Thoracic aorta (tissue), 2 donors: Measurements from ENCODE around the gene JAKMIP2. TPM values are rescaled to one million over a fixed set of nuclear protein-coding genes. Genes with fewer than 3 reads are reported as not detected.
"Not testable (repeated sequence)": the region's sequence is repeated elsewhere in the genome, so short reads cannot be mapped to it uniquely, and the experiment has no call there.

Experiments
- ATAC-seq: fragments of 150-250 bp; one replicate; pipeline ENCODE4 v1.8.0; 2017; ENCODE audit warnings: low read depth; ENCODE audit not compliant: insufficient number of reproducible peaks, low FRiP score
- DNase-seq: peaks from one replicate; pipeline ENCODE4 v3.0.0-alpha.2; 2020; ENCODE audit warnings: low spot score
- H3K27ac ChIP-seq, 2 donors: fragments of 200-600 bp; sonication (generic); 1 replicate in 1 of 2; 2 replicates in 1 of 2; pipeline ENCODE4 v1.5.1; 2016; ENCODE audit warnings: mild to moderate bottlenecking in 2 of 2, moderate library complexity in 2 of 2
- H3K27me3 ChIP-seq: fragments of 200-600 bp; sonication (generic); replicated peaks from 2 replicates; pipeline ENCODE4 v1.6.0; 2016; ENCODE audit warnings: mild to moderate bottlenecking; ENCODE audit not compliant: insufficient read depth
- H3K36me3 ChIP-seq: fragments of 200-600 bp; sonication (generic); one replicate; pipeline ENCODE4 v1.5.1; 2016
- H3K4me1 ChIP-seq, 2 donors: fragments of 200-600 bp; sonication (generic); 1 replicate in 1 of 2; 2 replicates in 1 of 2; pipeline versions ENCODE4 v1.5.1 to v1.6.0; 2016; ENCODE audit warnings: low read depth in 2 of 2, mild to moderate bottlenecking in 1 of 2; ENCODE audit not compliant: control insufficient read depth in 1 of 2
- H3K4me3 ChIP-seq: fragments of 200-600 bp; sonication (generic); 2 replicates; pipeline ENCODE4 v1.5.1; 2016; ENCODE audit warnings: mild to moderate bottlenecking
- H3K9me3 ChIP-seq: fragments of 200-600 bp; sonication (generic); 2 replicates; pipeline ENCODE4 v1.5.1; 2016
- total RNA-seq, 2 donors: library from RNA; depleted of rRNA; stranded (reverse); fragments of >200 nt; gene quantifications; one replicate each; pipeline versions ENCODE4 v1.1.0 to v1.2.3, GENCODE V29; 2016
- TF ChIP-seq, protein P1 (sequence below): fragments of 200-600 bp; sonication (generic); IDR thresholded peaks from one replicate; pipeline ENCODE4 v1.5.1; 2019; ENCODE audit warnings: antibody characterized with exemption

Gene JAKMIP2
- total RNA-seq, 2 donors from 2014 or later: 0.49 to 1.6 TPM

DNA sequence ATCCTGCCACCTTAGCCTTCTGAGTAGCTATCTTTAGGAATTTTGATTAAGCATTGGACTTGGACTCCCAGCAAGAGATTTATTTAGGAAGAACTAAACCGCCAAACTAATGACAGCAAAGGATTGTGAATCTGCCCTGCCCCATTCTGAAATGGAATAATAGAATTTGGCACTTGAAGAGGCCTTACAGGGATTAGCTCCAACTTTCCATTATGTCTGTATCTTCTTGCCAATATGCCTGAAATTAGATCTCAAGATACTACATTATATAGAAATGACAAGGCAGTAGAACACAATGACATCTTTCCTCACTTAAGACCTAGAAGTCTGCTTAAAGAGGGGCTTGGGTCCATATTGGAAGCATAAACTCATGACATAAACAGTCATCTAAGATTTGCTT is 195.7 kb downstream of the JAKMIP2 start:
- H3K27me3 ChIP-seq: no peaks in the 10 kb centered on the region
- TF ChIP-seq, protein P1, sequence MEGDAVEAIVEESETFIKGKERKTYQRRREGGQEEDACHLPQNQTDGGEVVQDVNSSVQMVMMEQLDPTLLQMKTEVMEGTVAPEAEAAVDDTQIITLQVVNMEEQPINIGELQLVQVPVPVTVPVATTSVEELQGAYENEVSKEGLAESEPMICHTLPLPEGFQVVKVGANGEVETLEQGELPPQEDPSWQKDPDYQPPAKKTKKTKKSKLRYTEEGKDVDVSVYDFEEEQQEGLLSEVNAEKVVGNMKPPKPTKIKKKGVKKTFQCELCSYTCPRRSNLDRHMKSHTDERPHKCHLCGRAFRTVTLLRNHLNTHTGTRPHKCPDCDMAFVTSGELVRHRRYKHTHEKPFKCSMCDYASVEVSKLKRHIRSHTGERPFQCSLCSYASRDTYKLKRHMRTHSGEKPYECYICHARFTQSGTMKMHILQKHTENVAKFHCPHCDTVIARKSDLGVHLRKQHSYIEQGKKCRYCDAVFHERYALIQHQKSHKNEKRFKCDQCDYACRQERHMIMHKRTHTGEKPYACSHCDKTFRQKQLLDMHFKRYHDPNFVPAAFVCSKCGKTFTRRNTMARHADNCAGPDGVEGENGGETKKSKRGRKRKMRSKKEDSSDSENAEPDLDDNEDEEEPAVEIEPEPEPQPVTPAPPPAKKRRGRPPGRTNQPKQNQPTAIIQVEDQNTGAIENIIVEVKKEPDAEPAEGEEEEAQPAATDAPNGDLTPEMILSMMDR: no peak
- H3K27ac ChIP-seq: no peak overlapping the region
- H3K9me3 ChIP-seq: no peaks in the 10 kb centered on the region
- no peaks in the 10 kb centered on the region for H3K4me1 ChIP-seq
- ATAC-seq (no peak), DNase-seq (no peak)
- no peak overlapping the region for H3K4me3 ChIP-seq
- no peaks in the 10 kb centered on the region for H3K36me3 ChIP-seq

DNA sequence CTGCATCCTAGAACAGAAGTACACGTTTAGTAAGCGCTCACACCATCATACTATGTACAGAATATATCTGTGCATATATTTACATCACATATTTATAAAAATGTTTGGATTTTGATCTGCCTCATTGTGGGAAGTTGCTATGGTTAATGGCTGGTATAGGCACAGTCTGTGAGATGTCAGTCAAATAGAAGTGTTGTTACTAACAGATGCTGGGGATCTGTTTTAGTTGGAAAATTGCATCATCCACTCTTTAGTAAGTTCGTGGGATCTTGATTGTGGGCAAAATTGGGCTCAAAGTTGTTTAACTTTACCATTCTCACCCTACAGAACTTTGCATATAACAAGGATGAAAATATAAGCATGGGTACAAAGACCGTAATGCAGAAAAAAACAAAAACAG is 196.3 kb downstream of the JAKMIP2 start:
- Histone ChIP-seq H3K36me3 (no peaks in the 10 kb centered on the region), H3K9me3 (no peaks in the 10 kb centered on the region), H3K27ac (no peak overlapping the region), H3K27me3 (no peaks in the 10 kb centered on the region), H3K4me3 (no peak overlapping the region), H3K4me1 (no peaks in the 10 kb centered on the region)
- DNase-seq (no peak), ATAC-seq (no peak)
- TF ChIP-seq, protein P1: no peak

DNA sequence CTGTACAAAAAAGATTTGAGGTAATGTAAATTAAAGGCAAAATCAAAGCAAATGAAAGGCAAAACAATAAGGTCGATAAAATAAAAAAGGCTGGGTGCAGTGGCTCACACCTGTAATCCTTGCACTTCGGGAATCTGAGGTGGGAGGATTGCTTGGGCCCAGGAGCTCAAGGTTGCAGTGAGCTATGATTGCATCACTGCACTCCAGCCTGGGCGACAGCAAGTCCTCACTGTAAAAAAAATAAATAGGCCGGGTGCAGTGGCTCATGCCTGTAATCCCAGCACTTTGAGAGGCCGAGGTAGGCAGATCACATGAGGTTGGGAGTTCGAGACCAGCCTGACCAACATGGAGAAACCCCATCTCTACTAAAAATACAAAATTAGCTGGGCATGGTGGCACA is 200.3 kb downstream of the JAKMIP2 start:
- H3K4me1 ChIP-seq, DNase-seq, H3K27ac ChIP-seq, H3K36me3 ChIP-seq, ATAC-seq, H3K4me3 ChIP-seq, H3K27me3 ChIP-seq, H3K9me3 ChIP-seq: not testable (repeated sequence)

DNA sequence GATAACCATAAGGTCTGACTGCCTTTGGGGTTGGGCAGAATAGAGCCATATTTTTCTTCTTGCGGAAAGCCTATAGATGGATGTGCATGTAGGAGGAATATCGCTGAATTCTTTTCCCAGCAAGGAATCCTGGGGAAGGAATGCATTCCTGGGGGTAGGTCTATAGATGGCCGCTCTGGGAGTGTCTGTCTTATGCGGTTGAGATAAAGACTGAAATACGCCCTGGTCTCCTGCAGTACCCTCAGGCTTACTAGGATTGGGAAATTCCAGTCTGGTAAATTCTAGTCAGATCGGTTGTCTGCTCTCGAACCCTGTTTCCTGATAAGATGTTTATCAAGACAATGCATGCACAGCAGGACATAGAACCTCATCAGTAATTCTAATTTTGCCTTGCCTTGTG is 202.1 kb downstream of the JAKMIP2 start:
- H3K36me3 ChIP-seq, DNase-seq, H3K27ac ChIP-seq, H3K27me3 ChIP-seq, ATAC-seq, H3K4me3 ChIP-seq, H3K9me3 ChIP-seq: not testable (repeated sequence)
- H3K4me1 ChIP-seq: peaks cover 0 to 12% of the 10 kb centered on the region in 2 donors

DNA sequence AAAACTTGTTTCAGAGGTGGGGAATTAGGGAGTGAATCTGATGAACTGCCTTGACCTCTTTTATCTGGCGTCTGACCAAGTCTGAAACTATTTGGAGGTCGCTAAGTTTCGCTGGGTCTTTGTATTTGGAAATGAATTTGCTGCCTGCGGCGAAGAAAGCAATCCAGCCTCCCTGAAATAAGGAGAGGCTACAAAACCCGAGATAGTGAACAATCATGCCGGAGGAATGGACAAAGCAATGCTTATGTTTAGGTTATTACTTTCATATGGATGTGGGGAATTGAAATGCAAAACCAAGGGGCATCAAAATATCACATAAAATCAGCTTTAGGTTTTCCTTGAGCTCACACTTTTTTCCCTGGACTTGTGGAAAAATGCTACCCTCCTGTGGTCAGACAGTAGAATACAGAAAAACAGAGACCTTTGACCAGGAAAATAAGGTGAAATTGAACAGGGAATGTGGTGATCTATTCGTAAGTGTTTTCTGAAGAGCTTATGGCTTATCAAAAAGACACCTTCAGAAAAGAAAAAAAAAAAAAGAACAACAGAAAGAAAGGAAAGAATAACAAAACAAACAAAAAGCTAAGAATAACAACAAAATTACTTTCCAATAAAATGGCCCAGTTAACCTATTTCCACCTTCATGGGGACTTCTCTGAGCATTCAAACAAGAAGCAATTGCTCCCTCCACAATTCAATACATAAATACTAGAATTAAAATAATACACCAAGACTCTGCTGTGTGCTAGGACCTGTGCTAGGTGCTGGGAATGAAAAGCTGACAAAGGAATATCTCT is 204.1 kb downstream of the JAKMIP2 start:
- peak overlapping the region; percentile 61 for H3K4me3 ChIP-seq
- H3K27me3 ChIP-seq: no peaks in the 10 kb centered on the region
- H3K9me3 ChIP-seq: peaks cover 8% of the 10 kb centered on the region
- peaks cover 0 to 12% of the 10 kb centered on the region in 2 donors for H3K4me1 ChIP-seq
- DNase-seq (no peak), ATAC-seq (no peak)
- TF ChIP-seq, protein P1: peak; percentile 65
- no peaks in the 10 kb centered on the region for H3K36me3 ChIP-seq
- peak overlapping the region; percentile 31 to 50 for H3K27ac ChIP-seq

DNA sequence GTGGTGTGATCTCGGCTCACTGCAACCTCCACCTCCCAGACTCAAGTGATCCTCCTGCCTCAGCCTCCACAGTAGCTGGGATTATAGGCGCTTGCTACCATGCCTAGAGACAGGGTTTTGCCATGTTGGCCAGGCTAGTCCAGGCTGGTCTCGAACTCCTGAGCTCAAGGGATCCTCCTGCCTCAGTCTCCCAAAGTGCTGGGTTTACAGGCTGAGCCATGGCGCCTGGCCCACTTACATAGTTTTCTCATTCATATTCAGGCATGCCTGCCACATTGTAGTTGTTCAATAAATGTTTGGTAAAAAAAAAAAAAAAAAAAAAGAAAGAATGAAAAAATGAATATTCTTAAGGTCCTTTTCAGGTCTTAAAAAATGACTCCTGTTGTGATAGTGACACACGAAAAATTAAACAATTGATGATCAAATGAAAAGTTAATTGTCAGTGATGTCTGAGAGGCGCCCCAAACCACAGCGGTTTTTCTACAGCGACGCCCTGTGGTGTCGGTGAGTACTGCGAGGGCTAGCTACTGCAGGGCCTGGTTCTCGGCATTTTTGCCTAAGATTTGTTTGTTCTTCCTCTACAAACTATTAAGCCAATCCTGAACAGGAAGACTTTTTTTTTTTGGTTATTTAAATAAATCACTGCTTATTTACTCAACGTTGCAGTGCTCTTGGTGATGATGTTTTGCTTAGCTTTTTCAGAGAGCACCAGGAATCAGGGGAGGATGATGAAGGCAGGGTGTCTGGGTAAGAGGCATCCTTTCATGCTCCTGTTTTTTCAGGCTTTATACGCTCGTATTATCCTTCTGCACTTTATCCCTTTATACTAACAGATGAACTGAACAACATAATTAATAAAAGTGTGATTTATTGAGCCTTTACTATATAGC is 205.6 kb downstream of the JAKMIP2 start:
- H3K27me3 ChIP-seq: no peaks in the 10 kb centered on the region
- TF ChIP-seq, protein P1: peak; percentile 86
- peaks cover 8% of the 10 kb centered on the region for H3K9me3 ChIP-seq
- H3K27ac ChIP-seq: no peak overlapping the region
- H3K4me1 ChIP-seq: peaks cover 0 to 12% of the 10 kb centered on the region in 2 donors
- no peak for DNase-seq
- H3K4me3 ChIP-seq: no peak overlapping the region
- no peaks in the 10 kb centered on the region for H3K36me3 ChIP-seq
- peak; percentile 32 for ATAC-seq
